H9 (cell line): ENCODE results near the gene COQ8B. TPM values are rescaled to one million over a fixed set of nuclear protein-coding genes. Genes with fewer than 3 reads are reported as not detected.
A peak's percentile ranks its signal among the peaks of the same experiment; 100 is the strongest.

Experiments
- DNase-seq: peaks from one replicate; pipeline ENCODE4 v3.0.0-alpha.2; 2017
- H2AFZ ChIP-seq: one replicate; pipeline ENCODE4 v1.6.1; 2013; ENCODE audit warnings: mild to moderate bottlenecking, low read length, control low read depth, moderate library complexity
- H2AK5ac ChIP-seq: 2 replicates; pipeline ENCODE4 v1.6.1; 2013; ENCODE audit warnings: low read length, control low read depth, mixed read lengths; ENCODE audit not compliant: insufficient read length
- H2BK120ac ChIP-seq: one replicate; pipeline ENCODE4 v1.6.1; 2013; ENCODE audit warnings: low read depth, mild to moderate bottlenecking, low read length, control low read depth, inconsistent platforms; ENCODE audit not compliant: poor library complexity, severe bottlenecking
- H2BK12ac ChIP-seq: 2 replicates; pipeline ENCODE4 v1.6.1; 2013; ENCODE audit warnings: low read length, control low read depth, mixed read lengths, low read depth; ENCODE audit not compliant: insufficient read length
- H2BK15ac ChIP-seq: 2 replicates; pipeline ENCODE4 v1.6.1; 2013; ENCODE audit warnings: low read depth, low read length, control low read depth
- H2BK20ac ChIP-seq: one replicate; pipeline ENCODE4 v1.6.1; 2013; ENCODE audit warnings: low read depth, mild to moderate bottlenecking, low read length, control low read depth, inconsistent platforms; ENCODE audit not compliant: poor library complexity, severe bottlenecking
- H2BK5ac ChIP-seq: 2 replicates; pipeline ENCODE4 v1.6.1; 2013; ENCODE audit warnings: low read length, control low read depth, mixed read lengths; ENCODE audit not compliant: insufficient read length
- H3K14ac ChIP-seq: 2 replicates; pipeline ENCODE4 v1.6.1; 2013; ENCODE audit warnings: low read length, control low read depth; ENCODE audit not compliant: insufficient read depth
- H3K18ac ChIP-seq: 2 replicates; pipeline ENCODE4 v1.6.1; 2013; ENCODE audit warnings: low read depth, mild to moderate bottlenecking, mixed read lengths, low read length, control low read depth; ENCODE audit not compliant: insufficient read length
- H3K23ac ChIP-seq: 2 replicates; pipeline ENCODE4 v1.6.1; 2013; ENCODE audit warnings: low read length, control low read depth, mixed read lengths, low read depth; ENCODE audit not compliant: insufficient read length
- H3K23me2 ChIP-seq: 2 replicates; pipeline ENCODE4 v1.6.1; 2013; ENCODE audit warnings: low read depth, mild to moderate bottlenecking, mixed read lengths, low read length, control low read depth; ENCODE audit not compliant: insufficient read length, poor library complexity, severe bottlenecking
- H3K27ac ChIP-seq: 2 replicates; pipeline ENCODE4 v1.5.1; 2013; ENCODE audit warnings: low read length, control low read depth, mixed read lengths, low read depth; ENCODE audit not compliant: insufficient read length
- H3K27me3 ChIP-seq: 2 replicates; pipeline ENCODE4 v1.6.1; 2013; ENCODE audit warnings: low read length, control low read depth, inconsistent platforms; ENCODE audit not compliant: insufficient read depth
- H3K4ac ChIP-seq: 2 replicates; pipeline ENCODE4 v1.6.1; 2013; ENCODE audit warnings: low read depth, mild to moderate bottlenecking, control low read depth, inconsistent platforms, low read length, moderate library complexity
- H3K4me1 ChIP-seq: 2 replicates; pipeline ENCODE4 v1.6.1; 2013; ENCODE audit warnings: low read length, control low read depth, inconsistent platforms; ENCODE audit not compliant: insufficient read depth
- H3K4me2 ChIP-seq: 2 replicates; pipeline ENCODE4 v1.6.1; 2013; ENCODE audit warnings: low read length, control low read depth, mixed read lengths; ENCODE audit not compliant: insufficient read length, insufficient read depth
- H3K56ac ChIP-seq: 2 replicates; pipeline ENCODE4 v1.6.1; 2013; ENCODE audit warnings: low read depth, mild to moderate bottlenecking, mixed read lengths, low read length, control low read depth; ENCODE audit not compliant: insufficient read length
- H3K79me1 ChIP-seq: 2 replicates; pipeline ENCODE4 v1.6.1; 2013; ENCODE audit warnings: low read depth, mild to moderate bottlenecking, moderate library complexity, low read length, control low read depth, inconsistent platforms; ENCODE audit not compliant: insufficient read depth, poor library complexity, severe bottlenecking
- H3K79me2 ChIP-seq: 2 replicates; pipeline ENCODE4 v1.6.1; 2013; ENCODE audit warnings: low read length, control low read depth, inconsistent platforms; ENCODE audit not compliant: insufficient read depth
- H3K9ac ChIP-seq: 2 replicates; pipeline ENCODE4 v1.6.1; 2013; ENCODE audit warnings: low read length, control low read depth, mixed read lengths; ENCODE audit not compliant: insufficient read length; ENCODE audit errors: extremely low read depth
- H3K9me3 ChIP-seq: one replicate; pipeline ENCODE4 v1.6.1; 2013; ENCODE audit warnings: low read depth, low read length, inconsistent platforms; ENCODE audit not compliant: control insufficient read depth
- H3T11ph ChIP-seq: one replicate; pipeline ENCODE4 v1.6.1; 2013; ENCODE audit warnings: mild to moderate bottlenecking, low read length, control low read depth, inconsistent platforms
- H4K20me1 ChIP-seq: one replicate; pipeline ENCODE4 v1.6.1; 2013; ENCODE audit not compliant: control insufficient read depth, insufficient read length, insufficient read depth
- H4K5ac ChIP-seq: 2 replicates; pipeline ENCODE4 v1.6.1; 2013; ENCODE audit warnings: low read depth, mild to moderate bottlenecking, mixed read lengths, low read length, control low read depth; ENCODE audit not compliant: insufficient read length
- H4K8ac ChIP-seq: replicated peaks from 2 replicates; pipeline ENCODE4 v1.6.1; 2013; ENCODE audit warnings: low read length, control low read depth, mixed read lengths, low read depth; ENCODE audit not compliant: insufficient read length
- H4K91ac ChIP-seq: 2 replicates; pipeline ENCODE4 v1.6.1; 2013; ENCODE audit warnings: low read depth, mild to moderate bottlenecking, moderate library complexity, mixed read lengths, low read length, control low read depth; ENCODE audit not compliant: insufficient read length
- H3K27ac Mint-ChIP-seq, 3 experiments: 2 replicates in 2 of 3; 3 replicates in 1 of 3; pipeline ENCODE4 v1.8.0; 2020 to 2021; ENCODE audit warnings: mixed read lengths in 3 of 3, mild to moderate bottlenecking in 1 of 3, moderate library complexity in 1 of 3
- H3K27me3 Mint-ChIP-seq: 2 replicates; pipeline ENCODE4 v1.8.0; 2021; ENCODE audit warnings: low read depth, mild to moderate bottlenecking, moderate library complexity, mixed read lengths
- H3K36me3 Mint-ChIP-seq, 3 experiments: 2 replicates in 2 of 3; 3 replicates in 1 of 3; pipeline ENCODE4 v1.8.0; 2020 to 2021; ENCODE audit warnings: low read depth in 3 of 3, mixed read lengths in 3 of 3; ENCODE audit not compliant: insufficient read depth in 1 of 3
- H3K4me1 Mint-ChIP-seq, 2 experiments: 2 replicates each; pipeline ENCODE4 v1.8.0; 2020; ENCODE audit warnings: mixed read lengths in 2 of 2
- H3K4me3 Mint-ChIP-seq, 2 experiments: 2 replicates in 1 of 2; 3 replicates in 1 of 2; pipeline ENCODE4 v1.8.0; 2020 to 2021; ENCODE audit warnings: mild to moderate bottlenecking in 2 of 2, mixed read lengths in 2 of 2, moderate library complexity in 1 of 2
- H3K9me3 Mint-ChIP-seq, 2 experiments: 2 replicates in 1 of 2; 3 replicates in 1 of 2; pipeline ENCODE4 v1.8.0; 2020; ENCODE audit warnings: mild to moderate bottlenecking in 2 of 2, mixed read lengths in 2 of 2, moderate library complexity in 1 of 2
- WGBS: extraction: QIAGEN DNeasy Blood & Tissue Kit; methylation state at CpG from one replicate; pipeline ENCODE4 v1.1.7; 2013; ENCODE audit warnings: missing lambda C conversion rate, low lambda C conversion rate, mixed read lengths; ENCODE audit not compliant: insufficient read length; ENCODE audit errors: extremely low coverage; 5-methylcytosine and 5-hydroxymethylcytosine counted together
- total RNA-seq: library from RNA; stranded (reverse); gene quantifications from 2 replicates; pipeline ENCODE4 v1.2.1, GENCODE V29; 2021
- TF ChIP-seq, protein P1 (sequence below): fragments of 200-600 bp; sonication (generic); conservative IDR thresholded peaks from 3 replicates; pipeline ENCODE4 v1.8.0; 2021; ENCODE audit warnings: antibody characterized with exemption, mild to moderate bottlenecking

COQ8B gene
- total RNA-seq, 1 experiment from 2014 or later: 40.5 TPM

DNA sequence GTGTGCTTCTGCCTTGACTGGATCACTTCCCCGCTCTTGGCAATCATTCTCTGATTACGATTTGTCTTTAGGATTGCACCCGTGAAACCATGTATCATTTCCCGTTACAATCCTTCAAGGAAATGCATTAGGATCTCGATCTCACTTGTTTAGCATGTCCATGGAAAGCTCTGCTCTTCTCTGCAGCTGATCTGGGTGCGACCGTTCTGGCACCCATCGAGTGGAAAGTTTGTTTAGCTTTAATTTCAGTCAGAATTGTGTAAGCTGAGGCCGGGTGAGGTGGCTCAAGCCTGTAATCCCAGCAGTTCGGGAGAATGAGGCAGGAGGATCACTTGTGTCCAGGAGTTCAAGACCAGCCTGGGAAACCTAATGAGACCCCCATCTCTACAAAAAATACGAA, 57.1 kb downstream of the COQ8B start:
- no peaks in the 10 kb centered on the region for H3K36me3 Mint-ChIP-seq
- peaks cover 5 to 14% of the 10 kb centered on the region in 2 experiments for H3K4me1 Mint-ChIP-seq
- Histone ChIP-seq H2BK20ac (no peak overlapping the region), H2BK15ac (no peak overlapping the region), H4K20me1 (no peaks in the 10 kb centered on the region), H4K8ac (no peak overlapping the region), H3K79me2 (no peaks in the 10 kb centered on the region), H3K4ac (no peak overlapping the region), H3K27ac (no peak overlapping the region), H3K9ac (no peak overlapping the region), H2AK5ac (no peak overlapping the region), H3K23ac (no peak overlapping the region), H3K4me2 (no peak overlapping the region), H2BK120ac (no peak overlapping the region), H3K23me2 (no peaks in the 10 kb centered on the region), H2BK5ac (no peak overlapping the region), H3K27me3 (no peaks in the 10 kb centered on the region; the same call in 1 of the 2 replicates), H4K5ac (no peak overlapping the region), H3K79me1 (no peaks in the 10 kb centered on the region), H2BK12ac (no peak overlapping the region), H3T11ph (no peak overlapping the region), H2AFZ (no peak overlapping the region), H3K14ac (no peak overlapping the region), H4K91ac (no peak overlapping the region), H3K18ac (no peak overlapping the region), H3K9me3 (no peaks in the 10 kb centered on the region), H3K4me1 (no peaks in the 10 kb centered on the region), H3K56ac (no peak overlapping the region)
- TF ChIP-seq, protein P1, sequence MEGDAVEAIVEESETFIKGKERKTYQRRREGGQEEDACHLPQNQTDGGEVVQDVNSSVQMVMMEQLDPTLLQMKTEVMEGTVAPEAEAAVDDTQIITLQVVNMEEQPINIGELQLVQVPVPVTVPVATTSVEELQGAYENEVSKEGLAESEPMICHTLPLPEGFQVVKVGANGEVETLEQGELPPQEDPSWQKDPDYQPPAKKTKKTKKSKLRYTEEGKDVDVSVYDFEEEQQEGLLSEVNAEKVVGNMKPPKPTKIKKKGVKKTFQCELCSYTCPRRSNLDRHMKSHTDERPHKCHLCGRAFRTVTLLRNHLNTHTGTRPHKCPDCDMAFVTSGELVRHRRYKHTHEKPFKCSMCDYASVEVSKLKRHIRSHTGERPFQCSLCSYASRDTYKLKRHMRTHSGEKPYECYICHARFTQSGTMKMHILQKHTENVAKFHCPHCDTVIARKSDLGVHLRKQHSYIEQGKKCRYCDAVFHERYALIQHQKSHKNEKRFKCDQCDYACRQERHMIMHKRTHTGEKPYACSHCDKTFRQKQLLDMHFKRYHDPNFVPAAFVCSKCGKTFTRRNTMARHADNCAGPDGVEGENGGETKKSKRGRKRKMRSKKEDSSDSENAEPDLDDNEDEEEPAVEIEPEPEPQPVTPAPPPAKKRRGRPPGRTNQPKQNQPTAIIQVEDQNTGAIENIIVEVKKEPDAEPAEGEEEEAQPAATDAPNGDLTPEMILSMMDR: no peak
- no CpG with 5 or more reads among the region's 11 CpGs for WGBS
- H3K27me3 Mint-ChIP-seq: peaks cover 16% of the 10 kb centered on the region
- H3K9me3 Mint-ChIP-seq: no peaks in the 10 kb centered on the region
- H3K4me3 Mint-ChIP-seq: no peak overlapping the region
- H3K27ac Mint-ChIP-seq: peak overlapping the region in 1 of 3 experiments; percentile 9; a peak in 1 of 7 replicates
- no peak for DNase-seq
